ES-I3 (cell line): ENCODE results near the gene BHLHE40.
A peak's percentile ranks its signal among the peaks of the same experiment; 100 is the strongest.

Experiments
- H3K36me3 ChIP-seq: 2 replicates; pipeline ENCODE4 v1.6.1; 2013; ENCODE audit warnings: mild to moderate bottlenecking, low read length, control low read depth, moderate library complexity; ENCODE audit not compliant: insufficient read depth
- H3K4me1 ChIP-seq: 2 replicates; pipeline ENCODE4 v1.6.1; 2013; ENCODE audit warnings: mild to moderate bottlenecking, control low read depth, low read length; ENCODE audit not compliant: insufficient read depth
- H3K9ac ChIP-seq: 2 replicates; pipeline ENCODE4 v1.6.1; 2013; ENCODE audit warnings: low read depth, mild to moderate bottlenecking, low read length, moderate library complexity
- H3K9me3 ChIP-seq: 2 replicates; pipeline ENCODE4 v1.6.1; 2013; ENCODE audit warnings: mild to moderate bottlenecking, low read length, moderate library complexity; ENCODE audit not compliant: control insufficient read depth, insufficient read depth

Gene BHLHE40

DNA sequence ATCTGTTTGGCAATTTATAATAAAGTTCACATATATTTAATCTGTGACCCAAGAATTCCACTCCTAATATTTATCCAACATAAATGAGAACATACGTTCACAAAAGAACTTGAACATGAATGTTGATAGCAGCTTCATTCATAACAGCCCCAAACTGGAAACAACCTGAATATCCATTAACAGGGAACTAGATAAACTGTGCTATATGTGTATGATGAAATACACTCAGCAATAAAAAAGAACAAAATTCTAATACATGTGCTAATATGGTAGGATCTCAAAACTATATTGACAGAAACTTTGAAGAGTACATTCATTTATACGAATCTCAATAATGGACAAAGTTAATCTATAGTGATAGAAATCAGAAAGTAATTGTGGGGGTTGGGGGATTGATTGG, 5.1 kb upstream of the BHLHE40 start:
- Histone ChIP-seq H3K36me3 (no peaks in the 10 kb centered on the region), H3K4me1 (peaks cover 10% of the 10 kb centered on the region), H3K9ac (no peak overlapping the region), H3K9me3 (no peaks in the 10 kb centered on the region)

- Histone ChIP-seq H3K9ac (no peak overlapping the region), H3K9me3 (no peaks in the 10 kb centered on the region), H3K36me3 (peaks cover 5% of the 10 kb centered on the region; the same call in 1 of the 2 replicates), H3K4me1 (peaks cover 10% of the 10 kb centered on the region)
Measured at GRCh38 chr3:4976109-4976508, 3.1 kb upstream of the BHLHE40 start.

- Histone ChIP-seq H3K4me1 (peaks cover 15% of the 10 kb centered on the region), H3K9me3 (no peaks in the 10 kb centered on the region), H3K36me3 (peaks cover 8% of the 10 kb centered on the region; the same call in 1 of the 2 replicates), H3K9ac (peak overlapping the region; percentile 79)
Measured at GRCh38 chr3:4977001-4977852, 2.0 kb upstream of the BHLHE40 start.

- Histone ChIP-seq H3K9me3 (no peaks in the 10 kb centered on the region), H3K4me1 (peaks cover 17% of the 10 kb centered on the region), H3K9ac (peak overlapping the region; percentile 79), H3K36me3 (peaks cover 14% of the 10 kb centered on the region)
Measured at GRCh38 chr3:4977853-4978203, 1.4 kb upstream of the BHLHE40 start.

- Histone ChIP-seq H3K4me1 (peaks cover 23% of the 10 kb centered on the region), H3K9ac (peak overlapping the region; percentile 79), H3K9me3 (no peaks in the 10 kb centered on the region), H3K36me3 (peaks cover 18% of the 10 kb centered on the region)
Measured at GRCh38 chr3:4978204-4978965, 852 bp upstream of the BHLHE40 start.

DNA sequence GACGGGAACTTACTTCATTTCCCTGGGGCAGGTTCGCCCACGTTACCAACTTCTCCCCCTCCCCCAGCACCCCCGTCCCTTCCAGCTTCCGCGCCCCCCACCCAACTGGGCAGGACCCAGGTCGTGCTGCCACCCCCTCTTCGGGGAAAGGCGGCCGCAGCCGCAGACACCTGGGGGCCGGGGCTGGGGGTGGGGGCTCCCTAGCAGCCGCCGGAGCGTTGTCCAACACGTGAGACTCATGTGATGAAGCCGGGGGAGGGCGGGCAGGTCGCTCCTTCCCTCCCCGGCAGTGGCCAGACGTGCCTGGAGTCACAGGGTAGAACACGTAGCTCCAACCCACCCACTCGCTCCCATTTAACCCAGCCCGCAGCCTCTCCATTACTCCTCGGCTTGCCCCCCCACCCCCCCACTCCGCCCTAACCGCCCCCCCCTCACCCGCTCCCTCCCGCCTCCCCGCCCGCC, 240 bp upstream of the BHLHE40 start:
- H3K9me3 ChIP-seq = no peaks in the 10 kb centered on the region
- H3K4me1 ChIP-seq = peaks cover 29% of the 10 kb centered on the region
- H3K9ac ChIP-seq = peak overlapping the region; percentile 79
- H3K36me3 ChIP-seq = peaks cover 22% of the 10 kb centered on the region

DNA sequence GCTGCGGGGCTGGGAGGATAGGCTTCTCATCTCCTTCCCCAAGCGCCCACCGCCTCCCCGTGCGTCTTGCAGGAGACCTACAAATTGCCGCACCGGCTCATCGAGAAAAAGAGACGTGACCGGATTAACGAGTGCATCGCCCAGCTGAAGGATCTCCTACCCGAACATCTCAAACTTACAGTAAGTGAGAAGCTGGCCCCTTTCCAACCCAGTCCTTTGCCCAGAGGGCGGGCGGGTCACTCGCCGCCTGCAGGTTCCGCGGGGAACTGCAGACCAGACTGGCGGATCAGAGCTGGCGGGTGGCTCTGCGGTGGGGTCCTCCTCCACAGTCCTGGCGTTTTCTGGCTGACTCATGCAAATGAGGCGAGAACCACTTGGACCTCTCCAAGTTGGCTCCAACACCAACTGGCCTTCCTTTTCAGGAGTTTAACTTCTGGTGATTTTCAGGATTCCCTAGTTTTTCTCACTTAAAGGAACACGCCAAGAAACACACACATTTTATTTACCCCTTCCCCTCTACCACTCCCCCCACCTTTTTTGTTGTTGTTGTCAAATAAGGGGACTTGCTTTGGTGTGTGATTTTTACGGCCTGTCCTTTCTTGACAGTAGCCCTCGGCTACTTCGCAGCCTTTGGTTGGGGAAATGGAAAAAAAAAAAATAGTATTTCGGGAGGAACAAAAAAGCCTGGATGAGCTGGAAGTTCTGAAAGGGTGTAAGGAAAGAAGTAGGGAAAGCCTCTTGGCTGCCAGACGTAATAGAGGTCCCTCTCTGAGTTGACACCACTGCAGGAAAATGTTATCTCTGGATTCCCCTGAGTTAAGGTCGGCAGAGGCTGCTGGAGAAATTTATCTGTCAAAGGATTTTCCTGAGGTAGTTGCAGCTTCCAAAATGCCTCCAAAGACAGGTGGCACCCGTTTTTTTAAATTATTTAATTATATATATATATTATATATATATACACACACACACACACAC, 1.3 kb downstream of the BHLHE40 start:
- H3K36me3 ChIP-seq = peaks cover 22% of the 10 kb centered on the region
- H3K9me3 ChIP-seq = no peaks in the 10 kb centered on the region
- H3K9ac ChIP-seq = peak overlapping the region; percentile 80
- peaks cover 40% of the 10 kb centered on the region for H3K4me1 ChIP-seq

GRCh38 chr3:4981294-4981664, 2.0 kb downstream of the BHLHE40 start:
- Histone ChIP-seq H3K4me1 (peaks cover 42% of the 10 kb centered on the region), H3K36me3 (peaks cover 22% of the 10 kb centered on the region), H3K9me3 (no peaks in the 10 kb centered on the region), H3K9ac (peak overlapping the region; percentile 43)

GRCh38 chr3:4981665-4982494, 2.6 kb downstream of the BHLHE40 start:
- peaks cover 22% of the 10 kb centered on the region for H3K36me3 ChIP-seq
- H3K9me3 ChIP-seq = no peaks in the 10 kb centered on the region
- H3K9ac ChIP-seq = peak overlapping the region; percentile 43
- H3K4me1 ChIP-seq = peaks cover 39% of the 10 kb centered on the region

- H3K4me1 ChIP-seq = peaks cover 39% of the 10 kb centered on the region
- H3K9ac ChIP-seq = peak overlapping the region; percentile 38
- peaks cover 22% of the 10 kb centered on the region for H3K36me3 ChIP-seq
- no peaks in the 10 kb centered on the region for H3K9me3 ChIP-seq
Measured at GRCh38 chr3:4982773-4983738, 3.8 kb downstream of the BHLHE40 start.

- Histone ChIP-seq H3K4me1 (peaks cover 39% of the 10 kb centered on the region), H3K9me3 (no peaks in the 10 kb centered on the region), H3K9ac (peak overlapping the region; percentile 38), H3K36me3 (peaks cover 22% of the 10 kb centered on the region)
Measured at GRCh38 chr3:4983739-4984510, 4.7 kb downstream of the BHLHE40 start.

DNA sequence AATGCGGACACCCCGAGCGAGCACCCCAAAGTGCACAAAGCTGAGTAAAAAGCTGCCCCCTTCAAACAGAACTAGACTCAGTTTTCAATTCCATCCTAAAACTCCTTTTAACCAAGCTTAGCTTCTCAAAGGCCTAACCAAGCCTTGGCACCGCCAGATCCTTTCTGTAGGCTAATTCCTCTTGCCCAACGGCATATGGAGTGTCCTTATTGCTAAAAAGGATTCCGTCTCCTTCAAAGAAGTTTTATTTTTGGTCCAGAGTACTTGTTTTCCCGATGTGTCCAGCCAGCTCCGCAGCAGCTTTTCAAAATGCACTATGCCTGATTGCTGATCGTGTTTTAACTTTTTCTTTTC, 5.3 kb downstream of the BHLHE40 start:
- Histone ChIP-seq H3K9ac (peak overlapping the region; percentile 38; the same call in 1 of the 2 replicates), H3K9me3 (no peaks in the 10 kb centered on the region), H3K4me1 (peaks cover 39% of the 10 kb centered on the region), H3K36me3 (peaks cover 22% of the 10 kb centered on the region)
